GM10248 (cell line): ENCODE results near the gene C5orf15.
A peak's percentile ranks its signal among the peaks of the same experiment; 100 is the strongest.

Source experiments
- CTCF ChIA-PET: fragments of 300-600 bp; sonication (Branson Sonifier 250); formaldehyde crosslinking; extraction: SDS; loops from one replicate; lab custom pipeline; 2021; ENCODE audit warnings: antibody characterized with exemption; lab: Yijun Ruan, JAX
- POLR2A ChIA-PET: fragments of 350-650 bp; sonication (Branson Sonifier 250); formaldehyde crosslinking; extraction: SDS; loops from one replicate; lab custom pipeline; 2020; ENCODE audit warnings: antibody characterized with exemption; lab: Yijun Ruan, JAX
- DNase-seq: peaks from one replicate; pipeline ENCODE4 v3.0.0; 2012; ENCODE audit errors: extremely low spot score
- TF ChIP-seq, protein P1 (sequence below): IDR thresholded peaks from 2 replicates; pipeline ENCODE4 v1.5.1; 2012; ENCODE audit warnings: mild to moderate bottlenecking, low read depth; ENCODE audit errors: extremely low read depth, missing control alignments, control extremely low read depth

The C5orf15 gene

DNA sequence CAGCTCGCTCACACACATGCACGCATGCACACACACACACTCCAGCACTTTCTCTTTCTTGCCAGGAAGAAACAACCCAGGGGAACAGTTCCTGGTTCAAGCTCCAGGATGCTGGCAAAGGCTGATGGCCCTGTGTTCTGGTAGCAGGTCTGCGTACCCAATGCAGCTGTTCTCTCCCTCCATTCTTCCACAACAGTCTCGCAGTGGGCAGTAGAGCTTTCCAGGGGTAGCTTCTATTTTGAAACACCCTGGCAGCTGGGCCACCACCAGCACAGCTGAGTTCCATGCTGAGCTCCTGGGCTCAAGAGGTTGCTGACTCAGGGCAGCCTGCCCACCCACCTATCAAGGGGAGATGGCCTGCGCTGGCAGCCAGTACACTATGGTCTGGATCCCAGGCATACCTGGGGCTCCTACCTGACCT is 31.7 kb upstream of the C5orf15 start:
- ChIA-PET CTCF (interaction anchor here (0.9 to 3.3 kb wide), 5 partner anchors 13 to 101 kb away, joined by 3 to 13 read pairs (median 3); no protein-coding TSS in a partner anchor), POLR2A (interaction anchor here (1.2 kb wide), 1 partner anchor 23 kb away, joined by 3 read pairs; no protein-coding TSS in a partner anchor)
- no peak for DNase-seq
- TF ChIP-seq, protein P1, sequence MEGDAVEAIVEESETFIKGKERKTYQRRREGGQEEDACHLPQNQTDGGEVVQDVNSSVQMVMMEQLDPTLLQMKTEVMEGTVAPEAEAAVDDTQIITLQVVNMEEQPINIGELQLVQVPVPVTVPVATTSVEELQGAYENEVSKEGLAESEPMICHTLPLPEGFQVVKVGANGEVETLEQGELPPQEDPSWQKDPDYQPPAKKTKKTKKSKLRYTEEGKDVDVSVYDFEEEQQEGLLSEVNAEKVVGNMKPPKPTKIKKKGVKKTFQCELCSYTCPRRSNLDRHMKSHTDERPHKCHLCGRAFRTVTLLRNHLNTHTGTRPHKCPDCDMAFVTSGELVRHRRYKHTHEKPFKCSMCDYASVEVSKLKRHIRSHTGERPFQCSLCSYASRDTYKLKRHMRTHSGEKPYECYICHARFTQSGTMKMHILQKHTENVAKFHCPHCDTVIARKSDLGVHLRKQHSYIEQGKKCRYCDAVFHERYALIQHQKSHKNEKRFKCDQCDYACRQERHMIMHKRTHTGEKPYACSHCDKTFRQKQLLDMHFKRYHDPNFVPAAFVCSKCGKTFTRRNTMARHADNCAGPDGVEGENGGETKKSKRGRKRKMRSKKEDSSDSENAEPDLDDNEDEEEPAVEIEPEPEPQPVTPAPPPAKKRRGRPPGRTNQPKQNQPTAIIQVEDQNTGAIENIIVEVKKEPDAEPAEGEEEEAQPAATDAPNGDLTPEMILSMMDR = no peak

DNA sequence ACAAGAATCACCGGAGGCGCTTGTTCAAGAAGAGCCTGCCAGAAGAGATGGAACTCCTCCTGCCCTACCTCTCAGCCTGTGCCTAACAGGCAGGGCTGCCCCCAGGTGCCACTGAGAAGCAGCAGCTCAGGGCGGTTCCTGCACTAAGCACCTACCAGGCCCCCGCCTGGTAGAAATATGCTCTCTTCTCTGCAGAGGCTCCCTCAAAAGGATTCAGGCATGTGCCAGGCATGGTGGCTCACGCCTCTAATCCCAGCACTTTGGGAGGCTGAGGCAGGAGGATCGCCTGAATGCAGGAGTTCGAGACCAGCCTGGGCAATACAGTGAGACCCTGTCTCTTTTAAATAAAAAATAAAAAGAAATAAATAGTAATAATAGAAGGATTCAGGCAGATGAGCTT is 30.4 kb upstream of the C5orf15 start:
- POLR2A ChIA-PET = interaction anchor here (0.6 to 1.0 kb wide), 2 partner anchors 10 to 116 kb away, joined by 4 to 7 read pairs; partner anchors contain the start of gene TCF7
- TF ChIP-seq, protein P1 = no peak
- CTCF ChIA-PET = interaction anchor here (0.9 to 3.5 kb wide), 5 partner anchors 10 to 147 kb away, joined by 3 to 29 read pairs (median 4); no protein-coding TSS in a partner anchor
- DNase-seq = no peak

DNA sequence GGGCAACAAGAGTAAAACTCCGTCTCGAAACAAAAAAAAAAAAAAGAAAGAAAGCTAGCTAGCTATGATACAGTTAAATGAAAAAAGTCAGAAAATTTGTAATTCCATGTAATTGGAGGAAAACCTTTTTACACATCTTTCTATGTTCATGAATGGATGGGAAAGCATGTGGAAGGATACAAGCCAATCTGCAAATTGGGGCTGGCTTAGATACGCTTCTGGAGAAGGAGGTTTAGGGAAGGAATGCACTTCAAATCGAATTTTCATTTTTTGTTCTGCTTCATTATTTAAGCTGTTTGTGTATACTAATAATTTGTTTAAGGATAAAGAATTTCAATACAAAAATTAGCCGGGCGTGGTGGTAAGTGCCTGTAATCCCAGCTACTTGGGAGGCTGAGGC is 29.6 kb upstream of the C5orf15 start:
- POLR2A ChIA-PET = interaction anchor here (0.5 to 1.0 kb wide), 2 partner anchors 117 to 150 kb away, joined by 7 to 14 read pairs; partner anchors contain the start of gene TCF7
- CTCF ChIA-PET = interaction anchor here (1.0 to 3.5 kb wide), 7 partner anchors 10 to 148 kb away, joined by 3 to 29 read pairs (median 8); no protein-coding TSS in a partner anchor
- DNase-seq = no peak
- TF ChIP-seq, protein P1 = no peak

DNA sequence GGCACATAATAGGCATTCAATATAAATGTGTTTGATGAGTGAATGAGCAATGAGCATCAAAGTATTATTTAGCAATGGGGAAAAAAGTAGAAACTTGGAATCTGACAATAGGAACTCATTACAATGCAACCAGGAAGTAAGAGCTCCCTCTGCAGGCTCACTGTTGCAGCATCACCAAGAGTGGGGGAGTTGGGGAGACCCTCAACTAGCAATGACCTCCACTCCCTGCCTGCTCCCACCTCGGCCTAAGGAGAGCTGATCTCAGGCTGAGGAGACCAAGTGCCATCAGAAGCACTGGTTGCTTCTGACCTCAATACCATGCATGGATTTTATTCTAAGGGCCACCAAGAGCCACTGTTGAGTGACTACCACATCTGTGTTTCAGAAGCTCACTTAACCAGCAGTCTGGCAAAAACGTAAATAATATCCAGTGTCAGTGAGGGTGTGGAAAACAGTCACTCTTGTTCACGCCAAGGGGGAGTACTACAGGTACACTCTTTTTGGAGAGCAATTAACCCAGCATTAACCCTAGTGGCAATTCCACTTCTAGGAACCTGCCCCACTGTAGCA is 28.3 kb upstream of the C5orf15 start:
- DNase-seq = no peak
- ChIA-PET POLR2A (no interaction called here), CTCF (interaction anchor here (0.7 to 3.5 kb wide), 16 partner anchors 8 to 254 kb away, joined by 3 to 29 read pairs (median 6); partner anchors contain the start of gene VDAC1)
- TF ChIP-seq, protein P1 = peak; percentile 61

DNA sequence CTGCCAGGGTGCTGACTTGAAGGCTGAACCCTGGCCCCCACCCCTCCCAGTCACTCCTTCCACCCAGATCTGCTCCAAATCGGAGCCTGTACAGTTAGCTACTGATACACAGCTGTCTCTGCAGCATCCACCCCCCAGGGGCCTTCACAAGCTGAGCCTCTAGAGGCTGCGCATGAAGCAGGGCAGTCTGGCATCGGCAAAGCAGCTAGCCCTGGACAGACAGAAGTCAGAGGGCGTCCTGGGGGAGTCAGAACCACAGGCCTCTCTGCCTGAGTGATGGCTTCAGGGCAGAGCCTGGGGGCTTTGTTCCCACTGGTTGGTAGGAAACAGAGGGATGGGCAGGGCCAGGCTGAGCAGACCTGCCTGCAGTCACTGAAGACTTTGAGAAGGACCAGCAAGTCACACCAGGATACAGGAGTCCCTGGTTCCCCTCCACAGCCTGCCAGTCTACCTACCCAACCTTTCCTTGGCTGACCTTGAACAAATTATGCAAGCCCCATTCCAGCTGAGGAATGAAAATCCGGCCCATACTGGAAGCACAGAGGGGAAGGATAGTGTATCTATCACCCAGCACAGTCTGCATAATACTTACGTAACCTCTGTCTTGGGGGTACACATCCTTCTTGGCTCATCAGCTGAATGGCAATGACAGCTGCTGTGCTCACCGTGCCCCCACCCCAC is 27.6 kb upstream of the C5orf15 start:
- POLR2A ChIA-PET = no interaction called here
- no peak for DNase-seq
- TF ChIP-seq, protein P1 = no peak
- CTCF ChIA-PET = interaction anchor here (1.0 to 5.0 kb wide), 20 partner anchors 7 to 591 kb away, joined by 3 to 36 read pairs (median 4); partner anchors contain the start of gene VDAC1

DNA sequence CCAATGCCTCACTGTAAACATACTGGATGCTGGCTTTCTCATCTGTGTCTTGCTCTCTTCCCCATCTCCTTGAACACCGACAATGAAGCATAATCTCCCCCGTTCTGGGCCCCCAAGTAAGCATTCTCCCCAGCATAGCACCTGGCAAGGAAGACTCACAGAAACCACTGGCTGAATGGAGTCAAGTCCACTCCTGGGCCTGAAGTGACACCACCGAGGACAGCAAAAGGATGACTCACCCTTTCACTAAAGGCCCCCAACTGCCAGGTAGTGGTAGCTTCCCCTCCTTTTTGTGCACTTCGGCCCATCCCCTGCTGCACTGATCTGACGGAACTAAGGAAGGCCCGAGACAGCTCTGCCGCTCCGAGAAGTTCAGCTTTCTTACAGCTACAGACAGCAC is 26.9 kb upstream of the C5orf15 start:
- TF ChIP-seq, protein P1 = no peak
- ChIA-PET POLR2A (no interaction called here), CTCF (interaction anchor here (1.0 to 5.0 kb wide), 11 partner anchors 8 to 592 kb away, joined by 3 to 36 read pairs (median 7); no protein-coding TSS in a partner anchor)
- no peak for DNase-seq
